Mucosa of descending colon (tissue), 3 donors: ENCODE data around the gene MBOAT1. TPM values are rescaled to one million over a fixed set of nuclear protein-coding genes. Genes with fewer than 3 reads are reported as not detected.
A peak's percentile ranks its signal among the peaks of the same experiment; 100 is the strongest.

Experiments used
- ATAC-seq: fragments of 200-7000 bp; cut with Tn5 transposase; one replicate; pipeline ENCODE4 v1.9.1; 2020; ENCODE audit warnings: mild to moderate bottlenecking, moderate library complexity
- DNase-seq, 3 donors: peaks; one replicate each; pipeline ENCODE4 v3.0.0-alpha.2; 2020
- H3K36me3 ChIP-seq: fragments of 200-600 bp; one replicate; pipeline ENCODE4 v1.8.0; 2021; ENCODE audit warnings: low read depth, mild to moderate bottlenecking
- H3K4me1 ChIP-seq: fragments of 200-600 bp; one replicate; pipeline ENCODE4 v1.8.0; 2021; ENCODE audit warnings: low read depth, mild to moderate bottlenecking
- H3K4me3 ChIP-seq: fragments of 200-600 bp; one replicate; pipeline ENCODE4 v1.8.0; 2021; ENCODE audit warnings: mild to moderate bottlenecking
- H3K9me3 ChIP-seq: fragments of 200-600 bp; one replicate; pipeline ENCODE4 v1.8.0; 2021; ENCODE audit warnings: mild to moderate bottlenecking
- CTCF ChIP-seq: fragments of 200-600 bp; IDR thresholded peaks from one replicate; pipeline ENCODE4 v1.8.0; 2022; ENCODE audit warnings: antibody characterized with exemption, mild to moderate bottlenecking
- intact Hi-C, 2 donors: fragments of 100-400 bp; cut with DNase I in 1 of 2; cut with micrococcal nuclease in 1 of 2; formaldehyde crosslinking; loops; one replicate each; pipeline versions ENCODE4 v1.11.0 to v1.11.1; 2022; cut with DNase I, micrococcal nuclease
- total RNA-seq, 3 donors: library from RNA; stranded (reverse); fragmentation: NEBNext Ultra II Directional in 2 of 3; extraction: Animal tissue kit (Norgen Biotek cat#: 25700) in 2 of 3; gene quantifications; one replicate each; pipeline versions ENCODE4 v1.2.1 to v1.2.4, GENCODE V29; 2021 to 2023
- donor health status: DM: no; HTN: no; CAD: no; lungs with moderate emphysema.
- donor health status: DM: no; HTN: no; CAD: no.
- donor health status: DM: no; HTN: yes; CAD: no.

Gene MBOAT1
- total RNA-seq, 3 donors from 2014 or later: 33.7 to 77.0 (median 54.4) TPM

GRCh38 chr6:20236909-20237600, 24.8 kb upstream of the MBOAT1 start:
- DNase-seq: no peak
- Histone ChIP-seq H3K36me3 (no peaks in the 10 kb centered on the region), H3K4me1 (peaks cover 16% of the 10 kb centered on the region), H3K4me3 (no peak overlapping the region), H3K9me3 (no peaks in the 10 kb centered on the region)
- intact Hi-C loops: no loop called here
- TF ChIP-seq CTCF: no peak
- ATAC-seq: peak; percentile 90

- Histone ChIP-seq H3K4me3 (no peak overlapping the region), H3K36me3 (no peaks in the 10 kb centered on the region), H3K4me1 (peaks cover 18% of the 10 kb centered on the region), H3K9me3 (no peaks in the 10 kb centered on the region)
- intact Hi-C loops: no loop called here
- DNase-seq (no peak), ATAC-seq (no peak)
- no peak for TF ChIP-seq CTCF
Observed at GRCh38 chr6:20236344-20236743, 24.1 kb upstream of the MBOAT1 start.

GRCh38 chr6:20235041-20235440, 22.8 kb upstream of the MBOAT1 start:
- Histone ChIP-seq H3K4me3 (no peak overlapping the region), H3K4me1 (peaks cover 24% of the 10 kb centered on the region), H3K9me3 (no peaks in the 10 kb centered on the region), H3K36me3 (no peaks in the 10 kb centered on the region)
- DNase-seq: no peak
- intact Hi-C loops: no loop called here
- TF ChIP-seq CTCF: no peak
- ATAC-seq: no peak

- DNase-seq (no peak), ATAC-seq (no peak)
- Histone ChIP-seq H3K36me3 (no peaks in the 10 kb centered on the region), H3K4me1 (peaks cover 24% of the 10 kb centered on the region), H3K4me3 (no peak overlapping the region), H3K9me3 (no peaks in the 10 kb centered on the region)
- intact Hi-C loops: no loop called here
- TF ChIP-seq CTCF: no peak
Observed at GRCh38 chr6:20234136-20234535, 21.9 kb upstream of the MBOAT1 start.

GRCh38 chr6:20233007-20233730, 20.9 kb upstream of the MBOAT1 start:
- Histone ChIP-seq H3K9me3 (no peaks in the 10 kb centered on the region), H3K36me3 (no peaks in the 10 kb centered on the region), H3K4me1 (peaks cover 24% of the 10 kb centered on the region), H3K4me3 (no peak overlapping the region)
- intact Hi-C loops: no loop called here
- no peak for DNase-seq
- ATAC-seq: no peak
- no peak for TF ChIP-seq CTCF
